ENCODE results near the gene ARFRP1. TPM values are rescaled to one million over a fixed set of nuclear protein-coding genes. Genes with fewer than 3 reads are reported as not detected.

Gene ARFRP1
- total RNA-seq, 2 experiments from 2014 or later = 41.7 to 44.2 TPM

GRCh38 chr20:63708301-63709148, 749 bp upstream of the ARFRP1 start:
- H3K9me3 Mint-ChIP-seq = peaks cover 4% of the 10 kb centered on the region
- ChIA-PET POLR2A (interaction anchor here (0.7 to 3.0 kb wide), 15 partner anchors 10 to 328 kb away, joined by 3 to 16 read pairs (median 4); partner anchors contain the start of gene LIME1), CTCF (interaction anchor here (0.7 to 3.5 kb wide), 18 partner anchors 9 to 171 kb away, joined by 3 to 28 read pairs (median 5); partner anchors contain the start of genes LIME1, PTK6 and TPD52L2)
- no peak for TF ChIP-seq CTCF (IDR thresholded peaks at IDR 0.05)
- H3K4me1 Mint-ChIP-seq (ENCODE audit: low read depth) = peaks cover 41% of the 10 kb centered on the region
- ATAC-seq (no peak), DNase-seq (no peak)
- intact Hi-C loops (cut with micrococcal nuclease) = loop anchor here (10.0 kb wide), 1 partner anchor 156 kb away; the partner anchor contains the start of genes ABHD16B and TPD52L2
- peak overlapping the region; percentile 70 for H3K27ac Mint-ChIP-seq
- peaks cover 51% of the 10 kb centered on the region for H3K36me3 Mint-ChIP-seq (ENCODE audit: low read depth)
- no peaks in the 10 kb centered on the region for H3K27me3 Mint-ChIP-seq
- H3K4me3 Mint-ChIP-seq = peak overlapping the region; percentile 87

GRCh38 chr20:63706852-63707557, 771 bp downstream of the ARFRP1 start:
- intact Hi-C loops (cut with micrococcal nuclease) = loop anchor here (10.0 kb wide), 1 partner anchor 158 kb away; the partner anchor contains the start of genes ABHD16B and TPD52L2
- Mint-ChIP-seq H3K4me1 (ENCODE audit: low read depth) (peaks cover 35% of the 10 kb centered on the region), H3K36me3 (ENCODE audit: low read depth) (peaks cover 38% of the 10 kb centered on the region), H3K27ac (peak overlapping the region; percentile 77), H3K27me3 (no peaks in the 10 kb centered on the region), H3K9me3 (no peaks in the 10 kb centered on the region), H3K4me3 (peak overlapping the region; percentile 87)
- POLR2A ChIA-PET = interaction anchor here (0.6 to 3.0 kb wide), 13 partner anchors 9 to 273 kb away, joined by 3 to 16 read pairs (median 4); partner anchors contain the start of genes LIME1, PRPF6, SLC2A4RG and TNFRSF6B
- CTCF ChIA-PET = interaction anchor here (0.6 to 3.5 kb wide), 27 partner anchors 8 to 296 kb away, joined by 3 to 28 read pairs (median 4); partner anchors contain the start of genes LIME1, PTK6, TPD52L2 and UCKL1
- peak; percentile 56 for TF ChIP-seq CTCF (IDR thresholded peaks at IDR 0.05)
- DNase-seq (peak; percentile 75), ATAC-seq (peak; percentile 59)

- intact Hi-C loops (cut with micrococcal nuclease) = loop anchor here (10.0 kb wide), 1 partner anchor 159 kb away; the partner anchor contains the start of genes ABHD16B and TPD52L2
- Mint-ChIP-seq H3K36me3 (ENCODE audit: low read depth) (peaks cover 31% of the 10 kb centered on the region), H3K27me3 (no peaks in the 10 kb centered on the region), H3K4me1 (ENCODE audit: low read depth) (peaks cover 31% of the 10 kb centered on the region), H3K4me3 (peak overlapping the region; percentile 87), H3K9me3 (no peaks in the 10 kb centered on the region), H3K27ac (peak overlapping the region; percentile 77)
- ChIA-PET POLR2A (interaction anchor here (0.6 to 3.0 kb wide), 4 partner anchors 8 to 274 kb away, joined by 3 to 16 read pairs (median 4); partner anchors contain the start of genes PRPF6 and TPD52L2), CTCF (interaction anchor here (0.7 to 3.5 kb wide), 8 partner anchors 7 to 267 kb away, joined by 3 to 28 read pairs (median 4); partner anchors contain the start of genes LIME1, TPD52L2 and UCKL1)
- ATAC-seq (no peak), DNase-seq (no peak)
- no peak for TF ChIP-seq CTCF (IDR thresholded peaks at IDR 0.05)
These were observed 1.6 kb downstream of the ARFRP1 start for GRCh38 chr20:63706027-63706695.

- TF ChIP-seq CTCF (IDR thresholded peaks at IDR 0.05) = no peak
- H3K27ac Mint-ChIP-seq = peak overlapping the region; percentile 34
- H3K9me3 Mint-ChIP-seq = no peaks in the 10 kb centered on the region
- H3K27me3 Mint-ChIP-seq = no peaks in the 10 kb centered on the region
- DNase-seq = no peak
- no peak overlapping the region for H3K4me3 Mint-ChIP-seq
- H3K4me1 Mint-ChIP-seq (ENCODE audit: low read depth) = peaks cover 24% of the 10 kb centered on the region
- intact Hi-C loops (cut with micrococcal nuclease) = loop anchor here (10.0 kb wide), 1 partner anchor 159 kb away; the partner anchor contains the start of genes ABHD16B and TPD52L2
- no peak for ATAC-seq
- POLR2A ChIA-PET = interaction anchor here (1.4 kb wide), 1 partner anchor 159 kb away, joined by 5 read pairs; the partner anchor contains the start of gene TPD52L2
- H3K36me3 Mint-ChIP-seq (ENCODE audit: low read depth) = peaks cover 23% of the 10 kb centered on the region
- CTCF ChIA-PET = interaction anchor here (3.5 kb wide), 1 partner anchor 160 kb away, joined by 28 read pairs; the partner anchor contains the start of gene TPD52L2
These were observed 2.3 kb downstream of the ARFRP1 start for GRCh38 chr20:63705232-63706026.

Measured in activated CD8-positive, alpha-beta T cell treated with anti-CD3 and anti-CD28 coated beads for 36 hours (primary cell).